ENCODE data around the gene IFT74.

- no peak for TF ChIP-seq CTCF (IDR thresholded peaks at IDR 0.05)
- TF ChIP-seq POLR2A (IDR thresholded peaks at IDR 0.05), result no peak
Observed at GRCh38 chr9:26919698-26920097, 36.5 kb upstream of the IFT74 start.

Measured in uterus (tissue), 2 donors.